ENCODE results near the gene GRIK4. TPM values are rescaled to one million over a fixed set of nuclear protein-coding genes. Genes with fewer than 3 reads are reported as not detected.

GRIK4 gene
- total and polyA plus RNA-seq, 4 donors: 0.41 to 4.9 (median 1.7) TPM

GRCh38 chr11:120774591-120775386 lies 263.2 kb downstream of the GRIK4 start:
- no peak overlapping the region for H3K27ac ChIP-seq (ENCODE audit: low read depth in 1 of 2, low read length in 1 of 2)
- no peak for TF ChIP-seq CTCF (IDR thresholded peaks at IDR 0.05; ENCODE audit: control extremely low read depth, extremely low read depth)
- ATAC-seq (ENCODE audit: insufficient read depth, low FRiP score): no peak
- H3K4me1 ChIP-seq (ENCODE audit: control insufficient read depth in 5 of 5, insufficient read depth in 5 of 5, low read length in 5 of 5): no peaks in the 10 kb centered on the region
- WGBS, 2 donors: 90% methylated on average over 7 of the region's 7 CpGs
- no peaks in the 10 kb centered on the region for H3K36me3 ChIP-seq (ENCODE audit: control insufficient read depth in 4 of 4, insufficient read depth in 4 of 4, low read length in 4 of 4)
- no peak overlapping the region for H3K9ac ChIP-seq (ENCODE audit: insufficient read depth in 1 of 2, low read length in 2 of 2)
- no peak overlapping the region for H3K4me3 ChIP-seq
- no peaks in the 10 kb centered on the region for H3K27me3 ChIP-seq (ENCODE audit: control insufficient read depth in 3 of 3, insufficient read depth in 3 of 3, low read length in 2 of 3)
- no peak for DNase-seq
- H3K9me3 ChIP-seq (ENCODE audit: control insufficient read depth in 4 of 4, insufficient read depth in 3 of 4, low read length in 3 of 4): peaks cover 0 to 2% (median 0%) of the 10 kb centered on the region in 4 donors

GRCh38 chr11:120775986-120776951 lies 264.7 kb downstream of the GRIK4 start:
- H3K9me3 ChIP-seq (ENCODE audit: control insufficient read depth in 4 of 4, insufficient read depth in 3 of 4, low read length in 3 of 4): peaks cover 0 to 2% (median 0%) of the 10 kb centered on the region in 4 donors
- H3K4me3 ChIP-seq: no peak overlapping the region
- DNase-seq: peak; percentile 30 to 53 (median 32)
- no peaks in the 10 kb centered on the region for H3K36me3 ChIP-seq (ENCODE audit: control insufficient read depth in 4 of 4, insufficient read depth in 4 of 4, low read length in 4 of 4)
- TF ChIP-seq CTCF (IDR thresholded peaks at IDR 0.05; ENCODE audit: control extremely low read depth, extremely low read depth): no peak
- H3K27ac ChIP-seq (ENCODE audit: low read depth in 1 of 2, low read length in 1 of 2): no peak overlapping the region
- no peak for ATAC-seq (ENCODE audit: insufficient read depth, low FRiP score)
- no peaks in the 10 kb centered on the region for H3K27me3 ChIP-seq (ENCODE audit: control insufficient read depth in 3 of 3, insufficient read depth in 3 of 3, low read length in 2 of 3)
- 70 to 80% methylated on average over 17 of the region's 17 CpGs for WGBS, 2 donors
- no peak overlapping the region for H3K9ac ChIP-seq (ENCODE audit: insufficient read depth in 1 of 2, low read length in 2 of 2)
- no peaks in the 10 kb centered on the region for H3K4me1 ChIP-seq (ENCODE audit: control insufficient read depth in 5 of 5, insufficient read depth in 5 of 5, low read length in 5 of 5)

GRCh38 chr11:120778685-120779490 lies 267.3 kb downstream of the GRIK4 start:
- Histone ChIP-seq H3K9ac (ENCODE audit: insufficient read depth in 1 of 2, low read length in 2 of 2) (no peak overlapping the region), H3K4me3 (no peak overlapping the region), H3K27me3 (ENCODE audit: control insufficient read depth in 3 of 3, insufficient read depth in 3 of 3, low read length in 2 of 3) (no peaks in the 10 kb centered on the region), H3K9me3 (ENCODE audit: control insufficient read depth in 4 of 4, insufficient read depth in 3 of 4, low read length in 3 of 4) (no peaks in the 10 kb centered on the region), H3K36me3 (ENCODE audit: control insufficient read depth in 4 of 4, insufficient read depth in 4 of 4, low read length in 4 of 4) (no peaks in the 10 kb centered on the region), H3K4me1 (ENCODE audit: control insufficient read depth in 5 of 5, insufficient read depth in 5 of 5, low read length in 5 of 5) (peaks cover 0 to 1% (median 0%) of the 10 kb centered on the region in 5 donors), H3K27ac (ENCODE audit: low read depth in 1 of 2, low read length in 1 of 2) (no peak overlapping the region)
- ATAC-seq (ENCODE audit: insufficient read depth, low FRiP score) (no peak), DNase-seq (peak in 2 of 3 donors; percentile 18 to 22)
- TF ChIP-seq CTCF (IDR thresholded peaks at IDR 0.05; ENCODE audit: control extremely low read depth, extremely low read depth): no peak
- WGBS, 2 donors: 82 to 90% methylated on average over 10 of the region's 10 CpGs

Data from lung (tissue), 12 donors.